Activated CD8-positive, alpha-beta T cell treated with anti-CD3 and anti-CD28 coated beads for 36 hours (primary cell): ENCODE results near the gene MFSD6. TPM values are rescaled to one million over a fixed set of nuclear protein-coding genes. Genes with fewer than 3 reads are reported as not detected.

Experiments
- ATAC-seq: fragments of 200-7000 bp; cut with Tn5 transposase; one replicate; pipeline ENCODE4 v1.10.0; 2021; ENCODE audit warnings: mild to moderate bottlenecking, moderate library complexity
- CTCF ChIA-PET: fragments of 350-600 bp; sonication (Branson Sonifier 250); formaldehyde crosslinking; loops from one replicate; lab custom pipeline; 2021; ENCODE audit warnings: antibody characterized with exemption; lab: Charles Lee
- POLR2A ChIA-PET: fragments of 350-600 bp; sonication (Branson Sonifier 250); formaldehyde crosslinking; loops from one replicate; lab custom pipeline; 2021; ENCODE audit warnings: antibody characterized with exemption; lab: Charles Lee
- DNase-seq: peaks from one replicate; pipeline ENCODE4 v3.0.0-alpha.2; 2020
- H3K27ac Mint-ChIP-seq: one replicate; pipeline ENCODE4 v1.8.0; 2021; ENCODE audit warnings: mild to moderate bottlenecking, mixed read lengths
- H3K27me3 Mint-ChIP-seq: one replicate; pipeline ENCODE4 v1.8.0; 2021; ENCODE audit warnings: mixed read lengths
- H3K36me3 Mint-ChIP-seq: one replicate; pipeline ENCODE4 v1.8.0; 2021; ENCODE audit warnings: low read depth, mixed read lengths
- H3K4me1 Mint-ChIP-seq: one replicate; pipeline ENCODE4 v1.8.0; 2021; ENCODE audit warnings: low read depth, mixed read lengths
- H3K4me3 Mint-ChIP-seq: one replicate; pipeline ENCODE4 v1.8.0; 2021; ENCODE audit warnings: mild to moderate bottlenecking, moderate library complexity, mixed read lengths
- H3K9me3 Mint-ChIP-seq: one replicate; pipeline ENCODE4 v1.8.0; 2021; ENCODE audit warnings: mixed read lengths
- CTCF ChIP-seq: fragments of 200-600 bp; IDR thresholded peaks from one replicate; pipeline ENCODE4 v1.8.0; 2022; ENCODE audit warnings: antibody characterized with exemption, mild to moderate bottlenecking
- intact Hi-C: fragments of 100-400 bp; cut with micrococcal nuclease; formaldehyde crosslinking; loops from one replicate; pipeline ENCODE4 v1.10.0; 2022
- total RNA-seq, 2 experiments: library from RNA; stranded (reverse); gene quantifications; one replicate each; pipeline ENCODE4 v1.2.3, GENCODE V29; 2021

MFSD6 gene
- total RNA-seq, 2 experiments from 2014 or later = 31.5 to 32.8 TPM

DNA sequence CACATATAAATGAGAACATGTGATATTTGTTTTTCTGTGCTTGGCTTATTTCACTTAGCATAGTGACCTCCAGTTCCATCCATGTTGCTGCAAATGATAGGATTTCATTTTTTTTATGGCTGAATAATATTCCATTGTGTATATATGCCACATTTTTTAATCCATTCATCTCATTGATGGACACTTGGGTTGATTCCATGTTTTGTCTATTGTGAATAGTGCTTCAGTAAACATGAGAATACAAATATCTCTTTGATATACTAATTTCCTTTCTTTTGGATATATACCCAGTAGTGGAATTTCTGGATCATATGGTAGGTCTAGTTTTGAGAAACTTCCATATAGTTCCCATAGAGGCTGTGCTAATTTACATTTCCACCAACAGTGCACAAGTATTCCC lies 130.0 kb downstream of the MFSD6 start:
- POLR2A ChIA-PET = interaction anchor here (1.0 to 2.0 kb wide), 2 partner anchors 18 to 131 kb away, joined by 3 to 5 read pairs; no protein-coding TSS in a partner anchor
- no peak for TF ChIP-seq CTCF
- intact Hi-C loops = loop anchor here (10.0 kb wide), 1 partner anchor 227 kb away; no protein-coding TSS in a partner anchor
- Mint-ChIP-seq H3K36me3 (peaks cover 69% of the 10 kb centered on the region), H3K27ac (no peak overlapping the region), H3K27me3 (no peaks in the 10 kb centered on the region), H3K9me3 (peaks cover 62% of the 10 kb centered on the region), H3K4me3 (no peak overlapping the region), H3K4me1 (peaks cover 18% of the 10 kb centered on the region)
- ATAC-seq (no peak), DNase-seq (no peak)
- CTCF ChIA-PET = no interaction called here

GRCh38 chr2:190540048-190540447 lies 131.9 kb downstream of the MFSD6 start:
- Mint-ChIP-seq H3K4me1 (peaks cover 16% of the 10 kb centered on the region), H3K9me3 (peaks cover 62% of the 10 kb centered on the region), H3K27me3 (no peaks in the 10 kb centered on the region), H3K4me3 (no peak overlapping the region), H3K27ac (no peak overlapping the region), H3K36me3 (peaks cover 64% of the 10 kb centered on the region)
- CTCF ChIA-PET = no interaction called here
- DNase-seq = no peak
- no peak for ATAC-seq
- intact Hi-C loops = no loop called here
- POLR2A ChIA-PET = no interaction called here
- no peak for TF ChIP-seq CTCF

DNA sequence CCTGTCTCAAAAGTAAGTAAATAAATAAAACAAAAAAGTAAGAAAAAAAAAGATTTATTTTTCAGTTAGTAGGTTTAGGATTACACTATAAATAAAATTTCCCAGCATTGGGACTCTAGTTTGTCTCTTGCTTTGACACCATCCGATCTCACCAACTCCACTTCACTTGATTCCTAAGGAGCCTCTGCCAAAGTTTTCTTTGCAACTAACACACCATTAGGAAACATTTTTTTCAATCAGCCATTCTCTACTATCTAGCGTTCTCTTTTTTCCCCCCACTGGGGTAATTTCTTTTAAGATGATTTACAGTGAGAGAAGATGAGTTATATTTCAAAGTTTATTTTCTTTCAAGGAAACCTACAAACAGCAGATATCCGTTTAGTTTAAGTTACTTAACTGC lies 136.9 kb downstream of the MFSD6 start:
- Mint-ChIP-seq H3K36me3 (peaks cover 24% of the 10 kb centered on the region), H3K4me3 (no peak overlapping the region), H3K27ac (no peak overlapping the region), H3K27me3 (no peaks in the 10 kb centered on the region), H3K9me3 (peaks cover 29% of the 10 kb centered on the region), H3K4me1 (no peaks in the 10 kb centered on the region)
- intact Hi-C loops = no loop called here
- no peak for ATAC-seq
- no peak for TF ChIP-seq CTCF
- ChIA-PET POLR2A (interaction anchor here (0.8 to 2.7 kb wide), 2 partner anchors 11 to 293 kb away, joined by 4 to 9 read pairs; partner anchors contain the start of gene NEMP2), CTCF (no interaction called here)
- no peak for DNase-seq

- intact Hi-C loops = no loop called here
- no peaks in the 10 kb centered on the region for H3K27me3 Mint-ChIP-seq
- POLR2A ChIA-PET = interaction anchor here (2.7 kb wide), 1 partner anchor 12 kb away, joined by 9 read pairs; the partner anchor contains the start of gene NEMP2
- H3K27ac Mint-ChIP-seq = no peak overlapping the region
- DNase-seq (no peak), ATAC-seq (no peak)
- CTCF ChIA-PET = interaction anchor here (1.1 kb wide), 1 partner anchor 16 kb away, joined by 3 read pairs; no protein-coding TSS in a partner anchor
- H3K4me1 Mint-ChIP-seq = no peaks in the 10 kb centered on the region
- TF ChIP-seq CTCF = no peak
- H3K4me3 Mint-ChIP-seq = no peak overlapping the region
- H3K9me3 Mint-ChIP-seq = peaks cover 23% of the 10 kb centered on the region
- peaks cover 18% of the 10 kb centered on the region for H3K36me3 Mint-ChIP-seq
These were observed 137.6 kb downstream of the MFSD6 start for GRCh38 chr2:190545555-190546385.

GRCh38 chr2:190546734-190547133 lies 138.6 kb downstream of the MFSD6 start:
- no peak for TF ChIP-seq CTCF
- Mint-ChIP-seq H3K36me3 (peaks cover 11% of the 10 kb centered on the region), H3K9me3 (peaks cover 13% of the 10 kb centered on the region), H3K4me1 (peaks cover 6% of the 10 kb centered on the region), H3K27ac (no peak overlapping the region), H3K4me3 (no peak overlapping the region), H3K27me3 (no peaks in the 10 kb centered on the region)
- no peak for DNase-seq
- intact Hi-C loops = no loop called here
- CTCF ChIA-PET = interaction anchor here (1.1 kb wide), 1 partner anchor 15 kb away, joined by 3 read pairs; no protein-coding TSS in a partner anchor
- ATAC-seq = no peak
- POLR2A ChIA-PET = no interaction called here
